Nephron progenitor cell (in vitro differentiated cells): ENCODE data around the gene ANKRD53.

ENCODE experiments used
- DNase-seq: peaks from one replicate; pipeline ENCODE4 v3.0.0; 2021
- H3K27ac Mint-ChIP-seq: 2 replicates; pipeline ENCODE4 v1.8.0; 2021; ENCODE audit warnings: mild to moderate bottlenecking, moderate library complexity, mixed read lengths
- H3K27me3 Mint-ChIP-seq: 2 replicates; pipeline ENCODE4 v1.8.0; 2021; ENCODE audit warnings: mild to moderate bottlenecking, low read depth, mixed read lengths; ENCODE audit not compliant: poor library complexity
- H3K36me3 Mint-ChIP-seq: 2 replicates; pipeline ENCODE4 v1.8.0; 2021; ENCODE audit warnings: low read depth, mixed read lengths
- H3K4me1 Mint-ChIP-seq: 2 replicates; pipeline ENCODE4 v1.8.0; 2021; ENCODE audit warnings: mixed read lengths
- H3K4me3 Mint-ChIP-seq: 2 replicates; pipeline ENCODE4 v1.8.0; 2021; ENCODE audit warnings: mild to moderate bottlenecking, moderate library complexity, mixed read lengths
- H3K9me3 Mint-ChIP-seq: 2 replicates; pipeline ENCODE4 v1.8.0; 2021; ENCODE audit warnings: mild to moderate bottlenecking, moderate library complexity, mixed read lengths
- TF ChIP-seq, protein P1 (sequence below): fragments of 200-600 bp; sonication (generic); IDR thresholded peaks from 2 replicates; pipeline ENCODE4 v1.5.0; 2021; ENCODE audit warnings: antibody characterized with exemption

The ANKRD53 gene

GRCh38 chr2:71000780-71001591 is 22.6 kb downstream of the ANKRD53 start:
- TF ChIP-seq, protein P1, sequence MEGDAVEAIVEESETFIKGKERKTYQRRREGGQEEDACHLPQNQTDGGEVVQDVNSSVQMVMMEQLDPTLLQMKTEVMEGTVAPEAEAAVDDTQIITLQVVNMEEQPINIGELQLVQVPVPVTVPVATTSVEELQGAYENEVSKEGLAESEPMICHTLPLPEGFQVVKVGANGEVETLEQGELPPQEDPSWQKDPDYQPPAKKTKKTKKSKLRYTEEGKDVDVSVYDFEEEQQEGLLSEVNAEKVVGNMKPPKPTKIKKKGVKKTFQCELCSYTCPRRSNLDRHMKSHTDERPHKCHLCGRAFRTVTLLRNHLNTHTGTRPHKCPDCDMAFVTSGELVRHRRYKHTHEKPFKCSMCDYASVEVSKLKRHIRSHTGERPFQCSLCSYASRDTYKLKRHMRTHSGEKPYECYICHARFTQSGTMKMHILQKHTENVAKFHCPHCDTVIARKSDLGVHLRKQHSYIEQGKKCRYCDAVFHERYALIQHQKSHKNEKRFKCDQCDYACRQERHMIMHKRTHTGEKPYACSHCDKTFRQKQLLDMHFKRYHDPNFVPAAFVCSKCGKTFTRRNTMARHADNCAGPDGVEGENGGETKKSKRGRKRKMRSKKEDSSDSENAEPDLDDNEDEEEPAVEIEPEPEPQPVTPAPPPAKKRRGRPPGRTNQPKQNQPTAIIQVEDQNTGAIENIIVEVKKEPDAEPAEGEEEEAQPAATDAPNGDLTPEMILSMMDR: peak; percentile 87
- Mint-ChIP-seq H3K36me3 (no peaks in the 10 kb centered on the region), H3K4me3 (peak overlapping the region; percentile 43), H3K27ac (no peak overlapping the region), H3K27me3 (peaks cover 26% of the 10 kb centered on the region), H3K9me3 (no peaks in the 10 kb centered on the region), H3K4me1 (peaks cover 47% of the 10 kb centered on the region)
- DNase-seq: peak; percentile 71

GRCh38 chr2:71001592-71001927 is 23.1 kb downstream of the ANKRD53 start:
- Mint-ChIP-seq H3K4me1 (peaks cover 50% of the 10 kb centered on the region), H3K36me3 (no peaks in the 10 kb centered on the region), H3K27me3 (peaks cover 28% of the 10 kb centered on the region), H3K27ac (no peak overlapping the region), H3K9me3 (no peaks in the 10 kb centered on the region), H3K4me3 (no peak overlapping the region)
- DNase-seq: no peak
- TF ChIP-seq, protein P1: no peak

- H3K4me1 Mint-ChIP-seq: peaks cover 54% of the 10 kb centered on the region
- peak; percentile 50 for DNase-seq
- peaks cover 24% of the 10 kb centered on the region for H3K27me3 Mint-ChIP-seq
- H3K9me3 Mint-ChIP-seq: no peaks in the 10 kb centered on the region
- H3K27ac Mint-ChIP-seq: no peak overlapping the region
- no peaks in the 10 kb centered on the region for H3K36me3 Mint-ChIP-seq
- H3K4me3 Mint-ChIP-seq: no peak overlapping the region
- TF ChIP-seq, protein P1: no peak
These were observed 23.6 kb downstream of the ANKRD53 start for GRCh38 chr2:71001981-71002570.

- no peak overlapping the region for H3K4me3 Mint-ChIP-seq
- peaks cover 62% of the 10 kb centered on the region for H3K4me1 Mint-ChIP-seq
- H3K27ac Mint-ChIP-seq: no peak overlapping the region
- TF ChIP-seq, protein P1: no peak
- peaks cover 24% of the 10 kb centered on the region for H3K27me3 Mint-ChIP-seq
- no peaks in the 10 kb centered on the region for H3K9me3 Mint-ChIP-seq
- no peaks in the 10 kb centered on the region for H3K36me3 Mint-ChIP-seq
- no peak for DNase-seq
These were observed 25.0 kb downstream of the ANKRD53 start for GRCh38 chr2:71003396-71003795.

GRCh38 chr2:71003966-71004755 is 25.7 kb downstream of the ANKRD53 start:
- Mint-ChIP-seq H3K27me3 (peaks cover 20% of the 10 kb centered on the region), H3K4me1 (peaks cover 63% of the 10 kb centered on the region), H3K36me3 (no peaks in the 10 kb centered on the region), H3K27ac (no peak overlapping the region), H3K4me3 (no peak overlapping the region), H3K9me3 (no peaks in the 10 kb centered on the region)
- no peak for DNase-seq
- TF ChIP-seq, protein P1: no peak
